GM18951 (cell line): ENCODE measurements around the gene NDUFA8.

Experiments used
- POLR2A ChIP-seq: IDR thresholded peaks from 4 replicates; pipeline ENCODE4 v1.6.1; 2011; ENCODE audit warnings: mild to moderate bottlenecking; ENCODE audit not compliant: insufficient read length, insufficient read depth; ENCODE audit errors: extremely low read depth
- in situ Hi-C: fragments of 300-500 bp; cut with MboI; formaldehyde crosslinking; loops from one replicate; pipeline ENCODE4 v1.12.0; 2022; ENCODE audit warnings: low sequenced_read_pairs, mixed read lengths, inconsistent platforms; ENCODE audit not compliant: unreplicated experiment

The NDUFA8 gene

DNA sequence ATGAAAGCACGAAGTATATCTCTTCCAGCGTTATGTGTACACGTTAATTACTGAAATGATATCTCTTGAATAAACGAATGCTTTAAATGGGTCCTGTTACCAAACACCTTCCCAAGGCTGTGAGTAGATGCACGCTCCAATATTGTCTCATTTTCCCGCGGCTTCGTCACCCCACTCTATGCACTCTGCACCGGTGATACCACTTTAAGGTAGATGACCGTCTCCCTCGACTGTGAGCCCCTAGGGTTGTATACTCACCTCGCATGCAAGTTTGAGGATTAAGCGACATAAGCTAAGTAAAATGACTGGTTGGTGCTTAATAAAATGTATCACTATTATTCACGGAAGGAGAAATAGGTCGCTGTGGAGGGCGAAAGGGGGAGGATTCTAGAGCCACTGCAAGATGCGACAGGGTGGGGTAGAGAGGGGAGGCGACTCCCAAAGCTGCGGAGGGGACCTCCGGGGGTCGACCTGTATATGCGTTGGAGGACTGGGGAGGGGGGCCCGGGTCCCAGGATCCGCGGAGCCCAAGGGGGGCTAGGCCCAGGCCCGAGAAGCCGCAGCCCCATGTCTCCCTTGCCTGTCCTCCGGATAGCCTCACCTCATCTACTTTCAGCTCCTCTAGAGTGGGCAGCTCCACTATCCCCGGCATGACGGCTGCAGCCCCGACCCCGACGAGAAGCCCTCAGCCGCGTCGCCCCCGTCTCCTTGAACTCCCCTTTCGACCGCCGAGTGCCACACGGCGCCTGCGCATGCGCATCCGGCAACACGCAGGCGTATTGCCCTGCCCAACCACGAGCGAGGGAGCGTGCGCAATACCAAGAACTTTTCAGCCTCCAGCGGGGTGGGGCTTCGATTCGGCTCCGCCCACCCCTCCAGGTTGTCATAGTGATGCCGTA, at the start of gene NDUFA8, which contains the start of gene MORN5:
Gene NDUFA8 (minus strand): TSS at position 754 of the 899 bp plus-strand sequence. CDS start 102 bp downstream, at position 652.
Gene MORN5 (plus strand): TSS at position 883 of the 899 bp plus-strand sequence. CDS start 65 bp downstream, outside the sequence.
- in situ Hi-C loops, result no loop called here
- TF ChIP-seq POLR2A, result peak; percentile 87

DNA sequence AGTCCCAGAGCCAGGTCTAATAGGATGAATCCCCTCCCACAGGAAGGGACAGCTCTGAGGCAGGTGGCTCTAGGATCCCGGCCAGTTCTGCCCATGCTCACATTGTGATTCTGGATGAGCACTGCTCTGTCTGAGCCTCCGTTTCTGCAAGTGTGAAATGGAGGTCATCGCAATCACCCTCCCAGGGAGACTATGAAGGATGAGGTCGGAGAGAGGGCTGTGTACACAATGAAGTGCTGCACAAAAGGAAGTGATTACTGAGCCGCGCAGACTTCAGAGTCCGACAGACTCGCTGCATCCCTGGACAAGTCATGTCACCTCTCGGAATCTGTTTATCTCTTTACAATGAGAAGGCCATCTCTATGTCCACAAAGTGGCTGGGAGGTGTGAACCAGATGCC, 47.5 kb upstream of the NDUFA8 start:
- in situ Hi-C loops, result no loop called here

DNA sequence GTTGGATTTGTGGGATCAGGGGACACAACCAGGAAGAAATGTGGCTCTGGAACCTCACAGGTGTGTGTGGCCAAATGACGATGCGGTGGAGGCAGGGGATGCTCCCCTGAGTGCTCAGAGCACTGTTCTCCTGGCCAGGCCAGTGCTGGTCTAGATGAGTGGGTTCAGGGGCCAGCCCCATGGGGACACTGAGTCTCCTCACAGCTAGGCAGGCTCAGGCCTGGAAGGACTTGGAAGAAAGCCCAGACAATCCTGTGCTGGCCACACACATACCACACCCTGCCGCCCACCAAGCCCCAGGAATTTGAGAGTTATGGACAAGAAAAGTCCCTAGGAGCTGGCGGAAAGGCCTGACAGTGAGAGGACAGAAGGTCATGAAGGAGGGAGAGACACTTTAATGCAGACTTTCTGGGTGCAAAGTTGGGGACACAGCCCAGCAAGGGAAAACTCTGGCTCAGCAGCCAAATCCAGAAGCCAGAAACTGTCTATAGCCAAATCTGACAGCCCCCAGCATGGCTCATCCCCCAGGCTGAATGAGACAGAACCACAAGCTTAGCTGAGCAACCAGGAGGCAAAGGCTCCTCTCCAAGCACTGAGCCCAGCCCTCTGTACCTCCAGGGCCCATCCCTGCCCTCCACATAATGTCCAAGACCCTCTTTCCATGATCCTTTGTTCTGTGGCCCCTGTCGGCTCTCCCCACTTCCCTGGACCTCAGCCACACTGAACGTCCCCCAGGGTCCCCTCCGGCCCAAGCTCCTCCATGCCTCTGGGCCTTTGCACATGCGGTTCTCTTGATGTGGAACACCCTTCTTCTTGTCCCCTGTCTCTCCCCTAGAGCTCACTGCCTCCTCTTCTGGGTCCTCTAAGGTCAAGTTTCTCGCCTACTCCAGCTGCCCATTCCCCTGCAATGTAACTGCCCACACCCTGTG, 46.8 kb upstream of the NDUFA8 start:
- no peak for TF ChIP-seq POLR2A
- in situ Hi-C loops, result no loop called here

More for the DNA sequence above, 47.5 kb upstream of the NDUFA8 start:
- no peak for TF ChIP-seq POLR2A

DNA sequence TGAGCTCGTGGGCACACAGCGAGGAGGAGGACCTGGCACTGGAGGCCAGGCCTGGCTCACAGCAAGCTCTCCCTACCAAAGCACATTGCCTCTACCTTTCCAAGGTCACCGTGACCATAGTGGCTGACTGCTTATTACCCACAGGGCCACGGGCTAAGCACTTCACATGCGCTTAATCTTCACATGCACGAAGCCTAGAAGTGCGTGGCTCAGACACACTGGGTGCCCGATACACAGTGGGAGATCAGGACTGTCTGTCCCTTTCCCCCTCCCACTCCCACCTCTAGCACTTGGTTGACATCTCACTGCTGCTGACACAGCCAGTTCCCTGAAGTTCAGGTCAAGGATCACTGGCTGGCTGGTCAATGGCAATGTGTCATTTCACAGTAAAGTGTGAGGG, 45.6 kb upstream of the NDUFA8 start:
- TF ChIP-seq POLR2A, result no peak
- in situ Hi-C loops, result no loop called here

DNA sequence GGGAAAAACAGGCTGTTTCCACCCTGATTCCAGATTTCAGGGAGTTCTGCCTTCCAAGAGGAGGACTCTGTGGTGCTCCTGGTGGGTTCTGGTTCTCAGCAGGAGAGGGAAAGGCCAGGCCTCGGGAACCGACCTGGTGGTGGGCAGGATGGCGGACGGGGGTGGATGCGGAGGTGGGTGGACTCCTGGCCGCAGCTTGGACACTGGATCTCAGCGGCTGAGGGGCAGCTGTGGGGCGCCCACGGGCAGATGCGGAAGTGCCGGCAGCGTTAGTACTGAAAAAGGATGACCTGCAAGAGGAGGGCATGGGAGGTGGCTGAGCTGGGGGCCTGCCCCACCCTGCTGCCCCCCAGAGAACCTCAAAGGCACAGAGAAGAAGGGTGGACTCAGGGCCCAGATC, 44.9 kb upstream of the NDUFA8 start:
- TF ChIP-seq POLR2A, result no peak
- in situ Hi-C loops, result no loop called here

DNA sequence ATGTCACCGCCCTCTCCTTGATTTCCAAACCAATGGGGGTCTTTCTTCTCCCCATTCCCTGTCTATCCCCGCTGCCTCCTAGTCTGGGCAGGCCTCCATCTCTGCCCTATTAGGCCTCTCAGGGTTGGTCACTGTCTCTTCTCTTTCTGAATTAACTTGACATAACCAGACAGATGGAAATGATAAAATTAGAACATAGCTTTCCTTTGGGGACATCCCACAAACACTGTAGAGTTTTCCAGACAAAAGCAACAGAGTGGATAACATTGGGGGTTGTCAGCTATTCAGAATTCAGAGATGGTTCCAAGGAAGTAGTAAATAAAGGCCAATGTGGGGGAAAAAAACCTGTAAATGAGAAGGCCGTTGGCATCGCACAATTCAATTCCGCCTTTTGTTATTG, 44.5 kb upstream of the NDUFA8 start:
- TF ChIP-seq POLR2A, result no peak
- in situ Hi-C loops, result no loop called here

DNA sequence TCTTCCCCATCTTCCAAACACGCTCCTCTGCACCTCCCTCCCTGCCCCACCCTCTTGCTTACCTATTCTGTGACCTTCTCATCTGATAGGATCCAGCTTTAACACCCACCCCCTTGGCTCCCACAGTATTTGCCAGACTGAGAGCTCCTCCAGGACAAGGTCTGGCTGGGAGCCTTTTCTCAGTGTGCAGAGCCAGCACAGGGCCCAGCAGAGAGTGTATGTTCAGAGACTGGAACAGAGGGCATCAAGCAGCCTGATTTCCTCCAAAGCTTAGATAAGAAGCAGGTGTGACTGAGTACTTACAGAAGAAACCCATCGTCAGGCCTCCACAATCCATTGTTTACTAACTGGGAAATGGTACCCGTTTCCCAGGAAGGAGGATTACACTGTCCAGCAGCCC, 42.5 kb upstream of the NDUFA8 start:
- in situ Hi-C loops, result no loop called here

DNA sequence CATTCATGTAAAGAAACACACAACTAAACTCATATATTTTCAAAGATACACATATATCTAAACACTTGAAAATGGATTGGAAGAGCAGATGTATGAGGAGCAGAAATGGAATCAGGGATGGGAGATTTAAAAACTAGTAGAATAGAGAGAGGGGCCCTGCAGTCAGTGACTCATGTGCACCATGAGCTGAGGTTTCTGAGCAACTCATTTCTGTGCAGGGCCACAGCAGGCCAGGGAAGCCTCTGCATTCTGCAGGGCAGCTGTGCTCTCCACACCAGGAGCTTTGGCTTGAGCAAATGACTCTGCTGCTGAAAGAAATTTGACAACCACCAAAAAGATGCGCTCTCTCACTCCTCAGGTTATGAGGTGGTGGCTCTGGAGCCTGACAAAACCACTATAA, 42.1 kb upstream of the NDUFA8 start:
- no peak for TF ChIP-seq POLR2A

More for the DNA sequence above, 42.5 kb upstream of the NDUFA8 start:
- no peak for TF ChIP-seq POLR2A

DNA sequence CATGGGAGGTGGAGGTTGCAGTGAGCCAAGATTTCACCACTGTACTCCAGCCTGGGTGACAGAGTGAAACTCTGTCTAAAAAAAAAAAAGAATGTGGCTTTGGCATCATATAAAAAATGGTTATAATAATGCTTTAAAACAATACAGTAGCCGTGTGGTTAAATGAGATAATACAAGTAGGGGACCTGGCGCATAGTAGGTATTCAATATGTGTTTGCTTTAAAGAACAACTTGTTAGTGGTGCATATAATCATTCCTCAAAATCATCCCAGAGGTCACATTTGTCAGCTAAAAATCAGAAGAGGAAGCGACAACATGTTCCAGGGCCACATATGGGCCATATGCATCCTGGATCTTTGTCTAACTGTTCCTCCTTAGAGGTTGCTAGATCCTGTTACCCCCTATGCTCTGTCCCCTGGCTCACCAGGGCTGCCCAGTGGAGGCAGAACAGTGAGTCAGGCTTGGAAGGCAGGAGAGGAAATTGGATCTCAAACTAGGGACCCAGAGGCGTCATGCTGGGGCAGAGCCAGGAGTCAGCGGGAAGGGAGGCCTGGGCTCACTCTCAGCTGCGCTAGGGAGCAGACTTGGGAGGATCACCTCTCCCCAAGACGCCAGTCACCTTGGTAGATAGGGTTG, 41.5 kb upstream of the NDUFA8 start:
- in situ Hi-C loops, result no loop called here
- TF ChIP-seq POLR2A, result no peak

More for the DNA sequence above, 42.1 kb upstream of the NDUFA8 start:
- in situ Hi-C loops, result no loop called here

DNA sequence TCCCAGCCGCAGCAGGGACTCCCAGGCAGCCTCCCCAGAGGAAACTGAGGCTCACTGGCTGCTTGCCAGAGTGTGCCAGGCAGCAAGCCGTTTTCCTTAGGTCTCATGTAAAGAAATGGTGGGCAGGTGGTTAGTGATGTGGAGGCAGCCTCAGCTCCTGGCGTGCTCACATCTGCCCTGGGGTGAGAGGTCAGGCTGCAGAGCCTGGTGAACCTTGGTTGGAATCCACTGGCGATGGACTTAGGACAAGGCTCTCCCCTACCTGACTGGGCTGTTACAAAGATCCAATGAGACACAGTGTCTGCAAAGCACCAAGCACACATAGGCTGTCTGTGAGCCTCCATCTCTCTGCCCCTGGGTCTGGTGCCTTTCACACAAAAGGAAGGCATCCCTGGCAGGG, 38.3 kb upstream of the NDUFA8 start:
- in situ Hi-C loops, result no loop called here
- no peak for TF ChIP-seq POLR2A

DNA sequence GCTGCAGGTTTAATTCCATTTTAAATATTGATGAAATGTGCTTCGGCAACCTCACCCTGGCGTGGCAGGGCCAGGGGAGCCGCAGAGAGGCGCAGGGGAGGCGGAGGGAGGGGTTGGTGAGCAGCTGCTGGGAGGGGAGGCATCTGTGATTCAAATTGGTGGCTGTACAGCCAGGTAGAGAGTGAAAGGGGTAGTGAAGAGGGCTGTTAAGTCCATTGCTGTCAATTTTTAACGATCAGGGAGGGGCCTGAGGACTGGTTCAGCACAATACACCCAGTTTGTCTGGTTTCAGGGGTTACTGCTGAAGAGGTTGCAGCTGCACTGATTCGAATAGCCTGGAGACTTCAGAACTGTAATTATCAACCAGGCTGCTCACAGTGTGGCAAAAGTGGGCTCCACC, 37.8 kb upstream of the NDUFA8 start:
- TF ChIP-seq POLR2A, result no peak
- in situ Hi-C loops, result no loop called here

DNA sequence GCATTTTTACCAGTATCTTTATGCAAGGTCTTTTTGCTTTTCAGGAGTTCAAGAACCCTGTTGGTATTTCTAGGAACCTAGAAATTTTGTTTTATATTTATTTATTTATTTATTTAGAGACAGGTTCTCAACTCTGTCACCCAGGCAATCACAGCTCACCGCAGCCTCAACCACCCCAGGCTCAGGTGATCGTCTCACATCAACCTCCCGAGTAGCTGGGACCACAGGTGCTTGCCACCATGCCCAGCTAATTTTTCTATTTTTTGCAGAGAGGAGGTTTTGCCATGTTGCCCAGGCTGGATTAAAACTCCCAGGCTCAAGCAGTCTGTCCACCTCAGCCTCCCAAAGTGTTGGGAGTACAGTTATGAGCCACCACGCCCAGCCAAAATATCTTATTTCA, 36.3 kb upstream of the NDUFA8 start:
- in situ Hi-C loops, result no loop called here
- TF ChIP-seq POLR2A, result no peak

DNA sequence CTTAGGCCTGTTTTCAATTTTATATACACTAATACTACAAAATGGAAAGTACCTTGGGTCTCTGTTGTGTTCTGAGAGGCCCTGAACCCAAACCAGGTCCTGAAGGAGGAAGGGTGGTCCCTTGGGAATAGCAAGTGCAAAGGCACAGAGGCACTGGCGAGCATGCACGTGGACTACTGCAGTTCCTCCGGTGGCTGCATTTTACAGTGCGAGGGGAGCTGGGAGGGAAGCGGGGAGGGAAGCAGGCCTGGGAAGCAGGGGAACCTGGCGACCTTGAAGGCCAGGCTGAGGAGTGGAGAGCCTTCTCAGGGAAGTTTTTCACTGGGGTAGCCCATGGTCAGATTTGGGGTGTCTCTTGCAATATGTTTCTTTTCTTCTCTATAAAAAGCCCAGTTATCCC, 34.1 kb upstream of the NDUFA8 start:
- TF ChIP-seq POLR2A, result no peak
- in situ Hi-C loops, result no loop called here

DNA sequence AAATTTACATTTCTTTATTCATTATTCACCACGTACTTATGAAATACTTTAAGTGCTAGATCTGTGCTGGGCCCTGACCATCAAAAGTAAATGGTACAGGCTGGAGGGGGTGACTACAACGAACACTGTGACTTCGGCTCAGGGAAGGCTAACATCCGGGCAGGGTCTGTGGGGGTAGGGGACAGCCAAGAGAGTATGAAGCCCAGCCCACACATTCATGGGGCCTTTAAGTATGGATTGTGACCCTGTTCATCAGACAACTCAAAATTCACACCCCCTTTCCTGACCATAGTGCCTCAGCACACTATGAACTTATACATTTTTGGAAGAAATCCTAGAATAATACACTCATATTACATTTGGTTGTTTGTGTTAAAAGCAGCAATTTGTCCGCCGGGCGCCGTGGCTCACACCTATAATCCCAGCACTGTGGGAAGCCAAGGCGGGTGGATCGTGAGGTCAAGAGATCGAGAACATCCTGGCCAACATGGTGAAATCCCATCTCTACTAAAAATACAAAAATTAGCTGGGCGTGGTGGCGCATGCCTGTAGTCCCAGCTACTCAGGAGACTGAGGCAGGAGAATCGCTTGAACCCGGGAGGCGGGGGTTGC, 33.4 kb upstream of the NDUFA8 start:
- TF ChIP-seq POLR2A, result no peak
- in situ Hi-C loops, result no loop called here
